ENCODE data around the gene RNF8. TPM values are rescaled to one million over a fixed set of nuclear protein-coding genes. Genes with fewer than 3 reads are reported as not detected.

RNF8 gene
- total RNA-seq, 1 donor from 2014 or later = 22.4 TPM

- H3K4me2 ChIP-seq (ENCODE audit: low read length) = no peak overlapping the region
- no peak overlapping the region for H3K9ac ChIP-seq (ENCODE audit: low read length)
- H2AFZ ChIP-seq (ENCODE audit: low read depth, low read length) = no peak overlapping the region
- H3K36me3 Mint-ChIP-seq (ENCODE audit: low read depth, unreplicated experiment) = no peaks in the 10 kb centered on the region
- H3K4me3 Mint-ChIP-seq (ENCODE audit: unreplicated experiment) = no peak overlapping the region
- no peaks in the 10 kb centered on the region for H3K9me3 ChIP-seq (ENCODE audit: insufficient read depth, low read depth, low read length)
- no peaks in the 10 kb centered on the region for H3K27me3 ChIP-seq (ENCODE audit: insufficient read depth, low read length)
- H3K4me1 ChIP-seq (ENCODE audit: insufficient read depth, low read length) = no peaks in the 10 kb centered on the region
- no peak overlapping the region for H3K27ac Mint-ChIP-seq (ENCODE audit: unreplicated experiment)
- H3K4me1 Mint-ChIP-seq (ENCODE audit: low read depth, unreplicated experiment) = no peaks in the 10 kb centered on the region
- FAIRE-seq = no peak
- no peaks in the 10 kb centered on the region for H4K20me1 ChIP-seq (ENCODE audit: insufficient read depth, low read length)
- H3K4me3 ChIP-seq (ENCODE audit: insufficient read depth, low read depth, low read length) = no peak overlapping the region
- no peak overlapping the region for H3K27ac ChIP-seq (ENCODE audit: low read depth, low read length)
- no peaks in the 10 kb centered on the region for H3K27me3 Mint-ChIP-seq (ENCODE audit: low read depth, unreplicated experiment)
- no peaks in the 10 kb centered on the region for H3K36me3 ChIP-seq (ENCODE audit: insufficient read depth, low read length)
- no peaks in the 10 kb centered on the region for H3K79me2 ChIP-seq (ENCODE audit: insufficient read depth, low read length)
- no peak for DNase-seq (ENCODE audit: low read depth)
- peaks cover 6% of the 10 kb centered on the region for H3K9me3 Mint-ChIP-seq (ENCODE audit: unreplicated experiment)
- TF ChIP-seq CTCF (IDR thresholded peaks at IDR 0.05; ENCODE audit: insufficient read depth, low read depth, low read length) (no peak), EZH2 (IDR thresholded peaks at IDR 0.05; ENCODE audit: insufficient read depth, low read length) (no peak)
Observed at GRCh38 chr6:37418722-37419121, 64.9 kb downstream of the RNF8 start.

- Mint-ChIP-seq H3K4me3 (ENCODE audit: unreplicated experiment) (no peak overlapping the region), H3K9me3 (ENCODE audit: unreplicated experiment) (peaks cover 31% of the 10 kb centered on the region)
- no peak for FAIRE-seq
Observed at GRCh38 chr6:37426058-37426944, 72.5 kb downstream of the RNF8 start.

More at GRCh38 chr6:37426058-37426944, 72.5 kb downstream of the RNF8 start:
- no peak overlapping the region for H3K27ac ChIP-seq (ENCODE audit: low read depth, low read length)
- DNase-seq (ENCODE audit: low read depth) = no peak
- H3K27me3 Mint-ChIP-seq (ENCODE audit: low read depth, unreplicated experiment) = no peaks in the 10 kb centered on the region
- no peaks in the 10 kb centered on the region for H3K36me3 ChIP-seq (ENCODE audit: insufficient read depth, low read length)
- no peak overlapping the region for H3K9ac ChIP-seq (ENCODE audit: low read length)
- peaks cover 2% of the 10 kb centered on the region for H3K27me3 ChIP-seq (ENCODE audit: insufficient read depth, low read length)
- no peak for TF ChIP-seq EZH2 (IDR thresholded peaks at IDR 0.05; ENCODE audit: insufficient read depth, low read length)
- TF ChIP-seq CTCF (IDR thresholded peaks at IDR 0.05; ENCODE audit: insufficient read depth, low read depth, low read length) = no peak
- no peaks in the 10 kb centered on the region for H3K79me2 ChIP-seq (ENCODE audit: insufficient read depth, low read length)
- H2AFZ ChIP-seq (ENCODE audit: low read depth, low read length) = no peak overlapping the region
- H3K9me3 ChIP-seq (ENCODE audit: insufficient read depth, low read depth, low read length) = no peaks in the 10 kb centered on the region
- H3K4me1 ChIP-seq (ENCODE audit: insufficient read depth, low read length) = no peaks in the 10 kb centered on the region
- H3K4me2 ChIP-seq (ENCODE audit: low read length) = no peak overlapping the region
- H3K36me3 Mint-ChIP-seq (ENCODE audit: low read depth, unreplicated experiment) = no peaks in the 10 kb centered on the region
- H4K20me1 ChIP-seq (ENCODE audit: insufficient read depth, low read length) = no peaks in the 10 kb centered on the region
- no peaks in the 10 kb centered on the region for H3K4me1 Mint-ChIP-seq (ENCODE audit: low read depth, unreplicated experiment)
- H3K4me3 ChIP-seq (ENCODE audit: insufficient read depth, low read depth, low read length) = no peak overlapping the region
- H3K27ac Mint-ChIP-seq (ENCODE audit: unreplicated experiment) = no peak overlapping the region
